ENCODE results near the gene TRABD2A. TPM values are rescaled to one million over a fixed set of nuclear protein-coding genes. Genes with fewer than 3 reads are reported as not detected.
"Not testable (repeated sequence)": the region's sequence is repeated elsewhere in the genome, so short reads cannot be mapped to it uniquely, and the experiment has no call there.

The TRABD2A gene
- total and polyA plus RNA-seq, 2 donors (not counting 1 experiment from before 2014, with no cell fraction given) = 4.4 to 14.4 TPM

DNA sequence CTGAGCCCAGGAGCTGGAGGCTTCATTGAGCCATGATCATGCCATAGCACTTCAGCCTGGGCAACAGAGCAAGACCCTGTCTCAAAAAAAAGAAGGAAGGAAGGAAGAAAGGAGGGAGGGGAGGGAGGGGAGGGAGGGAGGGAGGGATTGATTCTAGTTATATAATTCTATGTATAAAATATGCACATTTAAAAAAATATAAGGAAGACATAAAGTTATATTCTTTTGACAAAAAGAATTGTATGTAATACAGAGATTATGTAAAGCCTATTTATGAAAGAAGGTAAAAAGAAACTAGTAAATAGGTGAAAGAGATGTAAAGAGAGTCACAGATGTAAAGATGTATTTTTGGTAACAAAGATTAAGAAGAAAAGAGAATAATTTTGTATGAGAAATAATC lies 42.1 kb upstream of the TRABD2A start:
- Histone ChIP-seq H3K9ac (ENCODE audit: insufficient read depth, low read length) (no peak overlapping the region), H3K79me2 (ENCODE audit: control insufficient read depth, insufficient read depth, low read length) (no peaks in the 10 kb centered on the region), H3K4me3 (replicated peaks in 1 of 4; ENCODE audit: control extremely low read depth in 1 of 4, insufficient read depth in 1 of 4, low read depth in 3 of 4, low read length in 4 of 4) (no peak overlapping the region), H3K4me1 (ENCODE audit: control insufficient read depth, extremely low read depth, insufficient read depth, low read length) (peaks cover 14% of the 10 kb centered on the region), H3K27me3 (ENCODE audit: control insufficient read depth, insufficient read depth, low read length) (no peaks in the 10 kb centered on the region), H4K20me1 (ENCODE audit: control insufficient read depth, extremely low read depth, insufficient read depth, low read length) (no peaks in the 10 kb centered on the region), H3K9me3 (ENCODE audit: control insufficient read depth, insufficient read depth, low read depth, low read length) (no peaks in the 10 kb centered on the region), H3K4me2 (ENCODE audit: extremely low read depth, insufficient read depth, low read length) (no peak overlapping the region), H2AFZ (ENCODE audit: low read length) (no peak overlapping the region), H3K36me3 (ENCODE audit: control insufficient read depth, insufficient read depth, low read length) (no peaks in the 10 kb centered on the region), H3K27ac (ENCODE audit: insufficient read depth, low read length) (no peak overlapping the region)
- TF ChIP-seq CTCF (conservative IDR thresholded peaks at IDR 0.05 in 1 of 2, IDR thresholded peaks at IDR 0.05 in 1 of 2; ENCODE audit: low read depth in 1 of 2, low read length in 2 of 2) (no peak), EZH2 (IDR thresholded peaks at IDR 0.05; ENCODE audit: low read length, missing control alignments) (no peak)
- no peak for DNase-seq (ENCODE audit: low read depth in 2 of 2)

- DNase-seq (ENCODE audit: low read depth in 2 of 2) = peak; percentile 97 to 98
- H4K20me1 ChIP-seq (ENCODE audit: control insufficient read depth, extremely low read depth, insufficient read depth, low read length) = no peaks in the 10 kb centered on the region
- TF ChIP-seq CTCF (conservative IDR thresholded peaks at IDR 0.05 in 1 of 2, IDR thresholded peaks at IDR 0.05 in 1 of 2; ENCODE audit: low read depth in 1 of 2, low read length in 2 of 2) (no peak), EZH2 (IDR thresholded peaks at IDR 0.05; ENCODE audit: low read length, missing control alignments) (no peak)
- peak overlapping the region; percentile 60 for H3K9ac ChIP-seq (ENCODE audit: insufficient read depth, low read length)
- H3K27ac ChIP-seq (ENCODE audit: insufficient read depth, low read length) = peak overlapping the region; percentile 98
- no peaks in the 10 kb centered on the region for H3K27me3 ChIP-seq (ENCODE audit: control insufficient read depth, insufficient read depth, low read length)
- H3K4me1 ChIP-seq (ENCODE audit: control insufficient read depth, extremely low read depth, insufficient read depth, low read length) = peaks cover 8% of the 10 kb centered on the region
- no peaks in the 10 kb centered on the region for H3K36me3 ChIP-seq (ENCODE audit: control insufficient read depth, insufficient read depth, low read length)
- H3K4me3 ChIP-seq (replicated peaks in 1 of 4; ENCODE audit: control extremely low read depth in 1 of 4, insufficient read depth in 1 of 4, low read depth in 3 of 4, low read length in 4 of 4) = peak overlapping the region; percentile 17 to 35 (median 26)
- no peaks in the 10 kb centered on the region for H3K9me3 ChIP-seq (ENCODE audit: control insufficient read depth, insufficient read depth, low read depth, low read length)
- H3K4me2 ChIP-seq (ENCODE audit: extremely low read depth, insufficient read depth, low read length) = peak overlapping the region; percentile 83
- no peaks in the 10 kb centered on the region for H3K79me2 ChIP-seq (ENCODE audit: control insufficient read depth, insufficient read depth, low read length)
- H2AFZ ChIP-seq (ENCODE audit: low read length) = peak overlapping the region; percentile 56
Measured at GRCh38 chr2:84919885-84920580, 39.1 kb upstream of the TRABD2A start.

DNA sequence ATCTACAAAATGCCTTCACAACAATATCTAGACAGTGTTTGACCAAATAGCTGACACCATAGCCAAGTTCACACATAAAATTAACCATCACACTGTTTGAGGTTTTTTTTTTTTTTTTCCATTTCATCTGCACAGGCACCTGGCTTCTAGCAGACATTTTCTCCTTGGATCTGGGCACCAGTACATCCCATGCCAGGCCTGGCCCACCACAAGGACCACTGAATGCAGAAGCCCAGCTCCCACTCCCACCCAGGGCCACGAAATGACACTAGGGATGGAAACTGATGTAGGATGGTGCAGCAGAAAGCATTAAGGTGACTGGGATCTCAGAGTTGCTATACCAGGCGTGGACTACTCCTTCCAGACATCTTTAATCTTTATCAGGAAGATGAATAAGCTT lies 37.5 kb upstream of the TRABD2A start:
- Histone ChIP-seq H3K79me2 (ENCODE audit: control insufficient read depth, insufficient read depth, low read length) (no peaks in the 10 kb centered on the region), H2AFZ (ENCODE audit: low read length) (no peak overlapping the region), H3K4me1 (ENCODE audit: control insufficient read depth, extremely low read depth, insufficient read depth, low read length) (peaks cover 8% of the 10 kb centered on the region), H3K4me3 (replicated peaks in 1 of 4; ENCODE audit: control extremely low read depth in 1 of 4, insufficient read depth in 1 of 4, low read depth in 3 of 4, low read length in 4 of 4) (no peak overlapping the region), H3K27ac (ENCODE audit: insufficient read depth, low read length) (no peak overlapping the region), H3K9ac (ENCODE audit: insufficient read depth, low read length) (no peak overlapping the region), H3K4me2 (ENCODE audit: extremely low read depth, insufficient read depth, low read length) (no peak overlapping the region), H4K20me1 (ENCODE audit: control insufficient read depth, extremely low read depth, insufficient read depth, low read length) (no peaks in the 10 kb centered on the region), H3K36me3 (ENCODE audit: control insufficient read depth, insufficient read depth, low read length) (no peaks in the 10 kb centered on the region), H3K9me3 (ENCODE audit: control insufficient read depth, insufficient read depth, low read depth, low read length) (no peaks in the 10 kb centered on the region), H3K27me3 (ENCODE audit: control insufficient read depth, insufficient read depth, low read length) (no peaks in the 10 kb centered on the region)
- TF ChIP-seq EZH2 (IDR thresholded peaks at IDR 0.05; ENCODE audit: low read length, missing control alignments) (no peak), CTCF (conservative IDR thresholded peaks at IDR 0.05 in 1 of 2, IDR thresholded peaks at IDR 0.05 in 1 of 2; ENCODE audit: low read depth in 1 of 2, low read length in 2 of 2) (no peak)
- DNase-seq (ENCODE audit: low read depth in 2 of 2) = no peak

DNA sequence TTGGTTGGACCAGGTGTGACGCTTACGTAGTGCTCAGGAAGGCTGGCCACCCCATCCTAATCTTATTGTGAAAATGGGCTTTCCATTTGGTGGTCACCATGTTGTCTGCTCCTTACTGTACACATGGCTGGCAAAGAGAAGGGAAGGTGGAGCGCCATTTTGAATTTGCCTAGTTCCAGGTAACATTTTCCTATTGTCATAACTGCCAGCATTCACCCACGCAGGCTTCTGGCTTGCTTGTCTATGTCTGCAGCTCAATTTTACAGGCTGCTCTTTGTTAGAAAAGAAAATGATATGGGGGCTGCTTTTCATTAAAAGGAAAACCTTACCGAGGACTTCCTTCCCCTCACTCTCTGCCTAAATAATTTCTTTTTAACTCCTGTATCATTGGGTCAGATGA lies 36.9 kb upstream of the TRABD2A start:
- not testable (repeated sequence) for H3K4me2 ChIP-seq (ENCODE audit: extremely low read depth, insufficient read depth, low read length); H3K4me1 ChIP-seq (ENCODE audit: control insufficient read depth, extremely low read depth, insufficient read depth, low read length); H3K4me3 ChIP-seq (replicated peaks in 1 of 4; ENCODE audit: control extremely low read depth in 1 of 4, insufficient read depth in 1 of 4, low read depth in 3 of 4, low read length in 4 of 4); H3K9ac ChIP-seq (ENCODE audit: insufficient read depth, low read length); H2AFZ ChIP-seq (ENCODE audit: low read length); H3K27ac ChIP-seq (ENCODE audit: insufficient read depth, low read length); H3K27me3 ChIP-seq (ENCODE audit: control insufficient read depth, insufficient read depth, low read length); H3K36me3 ChIP-seq (ENCODE audit: control insufficient read depth, insufficient read depth, low read length); H4K20me1 ChIP-seq (ENCODE audit: control insufficient read depth, extremely low read depth, insufficient read depth, low read length); H3K79me2 ChIP-seq (ENCODE audit: control insufficient read depth, insufficient read depth, low read length); DNase-seq (ENCODE audit: low read depth in 2 of 2); H3K9me3 ChIP-seq (ENCODE audit: control insufficient read depth, insufficient read depth, low read depth, low read length)

GRCh38 chr2:84915675-84916074 lies 34.8 kb upstream of the TRABD2A start:
- not testable (repeated sequence) for DNase-seq (ENCODE audit: low read depth in 2 of 2); H3K27me3 ChIP-seq (ENCODE audit: control insufficient read depth, insufficient read depth, low read length)

More at GRCh38 chr2:84915675-84916074, 34.8 kb upstream of the TRABD2A start:
- H3K9ac ChIP-seq (ENCODE audit: insufficient read depth, low read length); H3K4me1 ChIP-seq (ENCODE audit: control insufficient read depth, extremely low read depth, insufficient read depth, low read length); H3K79me2 ChIP-seq (ENCODE audit: control insufficient read depth, insufficient read depth, low read length); H3K36me3 ChIP-seq (ENCODE audit: control insufficient read depth, insufficient read depth, low read length); H2AFZ ChIP-seq (ENCODE audit: low read length); H3K27ac ChIP-seq (ENCODE audit: insufficient read depth, low read length); H4K20me1 ChIP-seq (ENCODE audit: control insufficient read depth, extremely low read depth, insufficient read depth, low read length); H3K9me3 ChIP-seq (ENCODE audit: control insufficient read depth, insufficient read depth, low read depth, low read length); H3K4me3 ChIP-seq (replicated peaks in 1 of 4; ENCODE audit: control extremely low read depth in 1 of 4, insufficient read depth in 1 of 4, low read depth in 3 of 4, low read length in 4 of 4); H3K4me2 ChIP-seq (ENCODE audit: extremely low read depth, insufficient read depth, low read length): not testable (repeated sequence)
